Measurements from ENCODE around the gene CDK2AP2.
A peak's percentile ranks its signal among the peaks of the same experiment; 100 is the strongest.

The CDK2AP2 gene

GRCh38 chr11:67544616-67545242 is 36.8 kb upstream of the CDK2AP2 start:
- no peak for TF ChIP-seq CTCF (IDR thresholded peaks at IDR 0.05; ENCODE audit: insufficient read depth, low read depth, low read length, missing control alignments)
- H3K4me3 ChIP-seq (ENCODE audit: low read depth, low read length), result no peak overlapping the region
- DNase-seq (ENCODE audit: low read depth), result no peak

DNA sequence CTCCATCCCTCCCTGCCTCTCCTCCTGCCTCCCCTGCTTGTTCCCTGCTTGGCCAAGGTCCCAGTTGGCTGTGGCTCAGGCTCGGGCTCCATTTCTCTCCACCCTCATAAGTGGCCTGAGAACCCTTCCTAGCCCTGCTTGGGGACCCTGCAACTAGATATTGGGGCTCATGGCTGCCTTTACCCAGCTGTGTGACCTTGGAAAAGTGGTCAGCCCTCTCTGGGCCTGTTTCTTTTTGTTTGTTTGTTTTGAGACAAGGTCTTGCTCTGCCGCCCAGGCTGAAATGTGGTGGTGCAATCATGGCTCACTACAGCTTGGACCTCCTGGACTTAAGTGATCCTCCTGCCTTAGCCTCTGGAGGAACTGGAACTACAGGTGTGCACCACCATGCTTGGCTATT is 35.6 kb upstream of the CDK2AP2 start:
- DNase-seq (ENCODE audit: low read depth), result no peak
- TF ChIP-seq CTCF (IDR thresholded peaks at IDR 0.05; ENCODE audit: insufficient read depth, low read depth, low read length, missing control alignments), result no peak

GRCh38 chr11:67542971-67543370 is 35.0 kb upstream of the CDK2AP2 start:
- no peak for DNase-seq (ENCODE audit: low read depth)
- no peak for TF ChIP-seq CTCF (IDR thresholded peaks at IDR 0.05; ENCODE audit: insufficient read depth, low read depth, low read length, missing control alignments)

More for the DNA sequence above, 35.6 kb upstream of the CDK2AP2 start:
- no peak overlapping the region for H3K4me3 ChIP-seq (ENCODE audit: low read depth, low read length)

GRCh38 chr11:67542169-67542568 is 34.2 kb upstream of the CDK2AP2 start:
- H3K4me3 ChIP-seq (ENCODE audit: low read depth, low read length), result no peak overlapping the region
- no peak for DNase-seq (ENCODE audit: low read depth)
- TF ChIP-seq CTCF (IDR thresholded peaks at IDR 0.05; ENCODE audit: insufficient read depth, low read depth, low read length, missing control alignments), result no peak

More at GRCh38 chr11:67542971-67543370, 35.0 kb upstream of the CDK2AP2 start:
- H3K4me3 ChIP-seq (ENCODE audit: low read depth, low read length), result no peak overlapping the region

- no peak overlapping the region for H3K4me3 ChIP-seq (ENCODE audit: low read depth, low read length)
- no peak for DNase-seq (ENCODE audit: low read depth)
- TF ChIP-seq CTCF (IDR thresholded peaks at IDR 0.05; ENCODE audit: insufficient read depth, low read depth, low read length, missing control alignments), result no peak
These were observed 33.2 kb upstream of the CDK2AP2 start for GRCh38 chr11:67541198-67541597.

DNA sequence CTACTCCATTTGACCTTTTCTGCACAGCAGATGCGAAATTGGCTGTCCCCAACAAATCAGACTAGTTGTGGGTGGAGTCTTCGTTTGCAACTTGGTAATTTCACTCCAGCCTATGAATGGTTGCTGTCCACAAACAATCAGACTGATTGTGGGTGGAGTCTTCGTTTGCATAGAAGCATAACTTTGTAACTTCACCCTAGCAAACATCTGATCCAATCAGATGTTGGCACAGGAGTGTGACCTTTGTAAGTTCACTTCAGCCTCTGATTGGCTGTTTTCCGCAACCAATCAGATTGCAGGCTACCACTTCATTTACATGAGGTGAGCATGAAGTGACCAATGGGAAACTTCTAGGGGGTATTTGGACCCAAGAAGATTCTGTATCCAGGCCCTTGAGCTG is 31.6 kb upstream of the CDK2AP2 start:
- TF ChIP-seq CTCF (IDR thresholded peaks at IDR 0.05; ENCODE audit: insufficient read depth, low read depth, low read length, missing control alignments), result no peak
- H3K4me3 ChIP-seq (ENCODE audit: low read depth, low read length), result no peak overlapping the region
- DNase-seq (ENCODE audit: low read depth), result peak; percentile 27
